Large intestine (tissue), 3 donors: ENCODE measurements around the gene C11orf58. TPM values are rescaled to one million over a fixed set of nuclear protein-coding genes. Genes with fewer than 3 reads are reported as not detected.

ENCODE experiments used
- DNase-seq, 2 donors: peaks; one replicate each; pipeline versions ENCODE4 v3.0.0 to v3.0.0-alpha.2; 2013
- H3K27ac ChIP-seq: one replicate; pipeline ENCODE4 v1.5.1; 2013; ENCODE audit warnings: low read length
- H3K27me3 ChIP-seq: 2 replicates; pipeline ENCODE4 v1.6.1; 2013; ENCODE audit warnings: low read length; ENCODE audit not compliant: control insufficient read depth, insufficient read depth
- H3K36me3 ChIP-seq: 2 replicates; pipeline ENCODE4 v1.6.1; 2013; ENCODE audit warnings: low read length; ENCODE audit not compliant: control insufficient read depth, insufficient read depth
- H3K4me1 ChIP-seq: one replicate; pipeline ENCODE4 v1.6.1; 2013; ENCODE audit warnings: low read length; ENCODE audit not compliant: control insufficient read depth, insufficient read depth
- H3K4me3 ChIP-seq: one replicate; pipeline ENCODE4 v1.5.1; 2013; ENCODE audit warnings: low read length
- H3K9me3 ChIP-seq: one replicate; pipeline ENCODE4 v1.6.1; 2013; ENCODE audit warnings: mild to moderate bottlenecking, low read depth, low read length, moderate library complexity; ENCODE audit not compliant: control insufficient read depth
- WGBS: methylation state at CpG from one replicate; pipeline ENCODE4 v1.1.5; 2013; ENCODE audit warnings: low lambda C conversion rate; ENCODE audit not compliant: insufficient coverage; 5-methylcytosine and 5-hydroxymethylcytosine counted together
- polyA plus RNA-seq: library from polyadenylated mRNA; unstranded; fragments of 120-200 nt; gene quantifications from one replicate; pipeline ENCODE4 v1.2.1, GENCODE V29; 2013

The C11orf58 gene
- polyA plus RNA-seq, 1 donor, result 172 TPM

DNA sequence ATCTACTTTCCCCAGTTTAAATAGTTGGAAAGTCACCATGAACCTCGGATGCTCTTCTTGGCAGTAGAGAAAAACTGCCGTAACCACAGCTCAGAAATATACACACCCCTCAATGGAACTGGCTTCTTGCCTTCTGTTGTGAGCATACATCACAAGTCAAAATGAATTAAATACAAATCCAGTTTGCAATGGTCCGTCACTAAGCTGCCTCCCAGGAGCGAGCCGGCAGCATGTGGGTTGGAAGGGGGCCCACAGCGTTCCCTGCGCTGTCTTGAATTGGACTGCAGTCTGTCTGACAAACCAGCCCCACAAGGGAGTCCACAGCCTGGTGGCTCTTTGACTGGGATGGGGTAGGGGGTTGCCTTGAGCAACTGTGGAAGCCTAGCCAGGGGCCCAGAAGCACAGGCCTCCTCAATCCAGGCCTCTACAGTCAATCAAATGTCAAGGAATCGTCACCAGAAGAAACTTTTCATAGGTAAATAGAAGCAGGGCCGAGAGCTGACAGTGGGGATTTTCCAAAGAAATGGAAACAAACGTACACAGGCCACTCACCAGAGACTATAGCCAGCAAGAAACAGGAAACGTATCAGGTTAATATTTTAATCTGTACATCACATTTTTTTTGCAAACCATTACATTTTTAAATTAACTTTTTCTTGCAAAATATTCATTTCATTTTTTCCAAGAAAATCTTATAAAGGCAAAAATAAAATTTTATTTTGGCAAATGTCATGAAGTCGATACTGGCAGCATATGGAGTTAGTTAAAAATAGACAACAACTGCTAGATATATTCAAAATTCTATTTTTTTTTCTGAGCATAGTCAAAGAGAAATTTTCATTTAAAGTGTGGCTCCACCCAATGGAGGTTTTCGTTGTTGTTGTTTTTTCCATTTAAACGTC lies 38.5 kb downstream of the C11orf58 start:
- Histone ChIP-seq H3K27ac (no peak overlapping the region), H3K9me3 (no peaks in the 10 kb centered on the region), H3K4me1 (peaks cover 5% of the 10 kb centered on the region), H3K36me3 (peaks cover 32% of the 10 kb centered on the region), H3K27me3 (no peaks in the 10 kb centered on the region), H3K4me3 (no peak overlapping the region)
- DNase-seq, result no peak
- WGBS, result 91% methylated on average over 4 of the region's 14 CpGs

DNA sequence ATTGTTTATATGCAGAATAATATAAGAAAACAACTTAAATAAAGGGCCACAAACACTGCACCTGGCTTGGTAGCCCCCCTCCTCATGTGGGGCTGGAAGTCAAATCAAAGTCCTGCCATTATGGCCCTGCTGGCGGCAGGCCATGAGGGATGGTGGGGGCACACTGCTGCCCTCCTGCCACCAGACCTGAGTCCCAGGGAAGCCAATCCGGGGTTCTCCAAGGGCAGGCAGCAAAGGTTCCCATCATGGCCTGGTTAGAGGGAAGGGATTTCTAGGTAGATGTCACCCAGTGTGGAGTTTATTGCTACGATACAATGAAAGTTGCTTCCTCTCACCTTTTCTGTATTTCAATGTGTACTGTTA lies 39.1 kb downstream of the C11orf58 start:
- Histone ChIP-seq H3K4me1 (peaks cover 8% of the 10 kb centered on the region), H3K9me3 (no peaks in the 10 kb centered on the region), H3K36me3 (peaks cover 37% of the 10 kb centered on the region), H3K27ac (no peak overlapping the region), H3K27me3 (no peaks in the 10 kb centered on the region), H3K4me3 (no peak overlapping the region)
- no peak for DNase-seq
- WGBS, result no CpG with 5 or more reads among the region's 3 CpGs

DNA sequence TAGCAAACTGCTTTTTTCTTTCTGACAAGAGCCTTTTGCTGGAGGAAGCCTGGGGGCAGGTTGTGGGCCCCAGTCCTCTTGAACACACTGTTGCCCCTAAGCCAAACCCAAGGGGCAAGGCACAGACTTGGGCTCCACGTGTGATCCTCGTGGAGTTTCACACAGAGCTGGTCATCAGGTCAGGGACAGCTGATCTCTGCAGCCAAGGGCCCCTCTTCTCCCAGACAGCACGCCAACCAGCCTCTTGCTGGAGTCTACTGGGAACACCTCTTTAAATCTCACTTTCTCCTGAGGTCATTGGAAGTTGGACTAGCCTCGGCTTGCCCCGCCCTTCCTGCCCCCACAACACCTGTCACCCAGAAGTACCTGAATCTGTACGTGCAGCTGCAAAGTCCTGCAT lies 39.8 kb downstream of the C11orf58 start:
- Histone ChIP-seq H3K36me3 (peaks cover 43% of the 10 kb centered on the region), H3K27me3 (no peaks in the 10 kb centered on the region)
- no CpG with 5 or more reads among the region's 6 CpGs for WGBS

DNA sequence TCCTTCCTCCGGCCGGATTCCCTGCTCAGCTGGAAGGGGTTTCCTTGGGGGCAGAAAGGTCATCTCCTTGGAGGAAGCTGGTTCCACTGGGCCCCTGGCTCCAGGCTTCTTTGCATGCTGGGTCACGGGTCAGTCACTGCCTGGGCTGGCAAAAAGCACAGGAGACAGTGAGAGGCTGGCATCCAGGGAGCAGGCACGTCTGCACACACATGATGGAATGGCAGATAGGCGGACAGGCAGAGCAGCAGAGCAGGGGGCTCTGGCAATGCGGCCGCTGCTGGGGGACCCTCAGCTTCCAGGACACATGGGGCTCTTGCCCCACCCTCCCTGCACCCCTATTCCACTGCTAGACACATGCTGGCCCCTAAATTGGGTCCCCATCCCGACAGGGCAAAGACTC lies 40.4 kb downstream of the C11orf58 start:
- no peak for DNase-seq
- Histone ChIP-seq H3K27ac (no peak overlapping the region), H3K4me3 (no peak overlapping the region), H3K36me3 (peaks cover 49% of the 10 kb centered on the region), H3K27me3 (no peaks in the 10 kb centered on the region), H3K4me1 (peaks cover 8% of the 10 kb centered on the region), H3K9me3 (no peaks in the 10 kb centered on the region)
- WGBS, result no CpG with 5 or more reads among the region's 8 CpGs

More for the DNA sequence above, 39.8 kb downstream of the C11orf58 start:
- Histone ChIP-seq H3K9me3 (no peaks in the 10 kb centered on the region), H3K27ac (no peak overlapping the region), H3K4me1 (peaks cover 8% of the 10 kb centered on the region), H3K4me3 (no peak overlapping the region)
- no peak for DNase-seq

DNA sequence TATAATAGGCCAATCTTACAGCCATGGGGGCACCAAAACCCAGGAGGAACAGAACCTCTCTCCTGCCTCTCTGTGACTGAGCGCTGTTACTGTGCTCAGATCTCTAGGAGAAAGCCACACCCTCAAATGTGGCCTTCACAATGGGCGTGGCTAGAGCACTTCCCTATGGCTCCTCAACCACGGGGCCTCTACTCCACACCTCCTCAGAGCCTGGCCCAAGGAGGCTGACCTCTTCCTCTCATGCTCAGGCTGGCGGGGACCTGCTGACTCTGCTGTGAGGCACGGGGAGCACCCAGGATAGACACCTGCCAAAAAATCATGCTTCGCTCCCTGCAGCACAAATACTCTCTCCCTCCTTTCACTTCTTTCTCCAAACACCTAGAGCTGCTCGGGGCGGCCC lies 41.0 kb downstream of the C11orf58 start:
- peaks cover 53% of the 10 kb centered on the region for H3K36me3 ChIP-seq
- no peaks in the 10 kb centered on the region for H3K27me3 ChIP-seq
- H3K9me3 ChIP-seq, result no peaks in the 10 kb centered on the region
- no CpG with 5 or more reads among the region's 8 CpGs for WGBS
- peak in 1 of 2 donors; percentile 48 for DNase-seq
- H3K4me3 ChIP-seq, result no peak overlapping the region
- no peak overlapping the region for H3K27ac ChIP-seq
- H3K4me1 ChIP-seq, result peaks cover 8% of the 10 kb centered on the region

DNA sequence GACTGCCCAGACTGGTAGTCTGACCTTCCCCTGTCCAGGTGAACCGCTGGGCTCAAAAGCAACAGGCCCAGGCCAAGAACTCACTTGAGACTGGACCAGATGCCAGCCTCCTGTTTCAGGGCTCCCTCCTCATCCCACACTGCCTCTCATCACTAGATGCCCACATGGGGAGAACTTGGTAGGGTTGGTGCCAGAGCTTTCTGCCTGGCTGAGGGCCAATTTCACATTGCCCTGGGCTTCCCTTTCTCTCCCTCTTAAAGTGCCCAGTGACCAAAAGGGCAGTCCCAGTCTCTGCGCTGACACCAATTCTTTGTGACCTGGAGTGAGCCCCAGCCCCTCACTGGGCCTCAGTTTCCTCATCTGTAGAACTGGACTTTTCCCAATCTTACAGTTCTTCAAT lies 41.7 kb downstream of the C11orf58 start:
- Histone ChIP-seq H3K4me1 (peaks cover 8% of the 10 kb centered on the region), H3K27ac (no peak overlapping the region), H3K36me3 (peaks cover 54% of the 10 kb centered on the region), H3K9me3 (no peaks in the 10 kb centered on the region), H3K27me3 (no peaks in the 10 kb centered on the region), H3K4me3 (no peak overlapping the region)
- DNase-seq, result no peak
- WGBS, result no CpG with 5 or more reads among the region's 2 CpGs

DNA sequence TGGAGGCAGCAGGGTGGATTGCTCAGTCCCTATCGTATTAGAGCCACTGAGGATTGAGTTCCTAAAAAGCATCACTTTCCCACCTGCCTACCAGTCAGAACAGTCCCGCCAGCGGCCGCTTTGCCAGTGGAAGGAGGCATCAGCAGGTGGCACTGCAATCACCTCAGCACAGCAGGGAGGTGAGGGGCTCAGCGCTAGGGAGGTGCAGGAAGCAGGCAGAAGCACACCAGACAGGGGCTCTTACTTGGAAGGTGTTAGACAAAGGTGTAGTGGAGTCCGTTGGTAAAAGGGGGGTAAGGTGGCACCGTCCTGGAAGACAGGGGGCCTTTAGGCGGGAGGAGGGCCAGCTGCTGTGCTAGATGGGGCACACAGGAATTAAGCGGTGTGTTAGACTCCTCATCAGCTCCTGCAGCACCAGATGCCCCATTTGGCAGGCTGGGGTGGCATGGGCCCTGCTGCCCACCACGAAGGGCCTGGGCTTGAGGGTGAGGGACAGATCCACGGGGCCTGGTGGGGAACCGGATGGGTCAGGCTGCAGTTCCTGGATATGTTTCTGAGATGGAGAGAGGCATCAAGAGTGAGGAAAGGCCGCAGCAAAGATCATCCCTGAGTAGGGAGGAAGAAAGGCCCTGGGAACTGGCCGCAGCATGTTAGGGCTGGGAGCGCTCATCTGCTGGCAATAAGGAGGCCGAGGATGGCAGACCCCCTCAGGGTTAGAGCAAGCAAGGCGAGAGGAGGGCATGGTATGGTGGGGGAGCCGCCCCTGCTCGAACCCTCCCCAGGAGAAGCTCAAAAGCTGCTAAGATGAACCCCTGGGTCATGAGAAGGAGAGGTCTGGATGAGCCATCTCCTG lies 42.5 kb downstream of the C11orf58 start:
- DNase-seq, result no peak
- H3K27ac ChIP-seq, result no peak overlapping the region
- H3K36me3 ChIP-seq, result peaks cover 57% of the 10 kb centered on the region
- WGBS, result no CpG with 5 or more reads among the region's 19 CpGs
- no peak overlapping the region for H3K4me3 ChIP-seq
- H3K9me3 ChIP-seq, result no peaks in the 10 kb centered on the region
- peaks cover 12% of the 10 kb centered on the region for H3K4me1 ChIP-seq
- H3K27me3 ChIP-seq, result no peaks in the 10 kb centered on the region

DNA sequence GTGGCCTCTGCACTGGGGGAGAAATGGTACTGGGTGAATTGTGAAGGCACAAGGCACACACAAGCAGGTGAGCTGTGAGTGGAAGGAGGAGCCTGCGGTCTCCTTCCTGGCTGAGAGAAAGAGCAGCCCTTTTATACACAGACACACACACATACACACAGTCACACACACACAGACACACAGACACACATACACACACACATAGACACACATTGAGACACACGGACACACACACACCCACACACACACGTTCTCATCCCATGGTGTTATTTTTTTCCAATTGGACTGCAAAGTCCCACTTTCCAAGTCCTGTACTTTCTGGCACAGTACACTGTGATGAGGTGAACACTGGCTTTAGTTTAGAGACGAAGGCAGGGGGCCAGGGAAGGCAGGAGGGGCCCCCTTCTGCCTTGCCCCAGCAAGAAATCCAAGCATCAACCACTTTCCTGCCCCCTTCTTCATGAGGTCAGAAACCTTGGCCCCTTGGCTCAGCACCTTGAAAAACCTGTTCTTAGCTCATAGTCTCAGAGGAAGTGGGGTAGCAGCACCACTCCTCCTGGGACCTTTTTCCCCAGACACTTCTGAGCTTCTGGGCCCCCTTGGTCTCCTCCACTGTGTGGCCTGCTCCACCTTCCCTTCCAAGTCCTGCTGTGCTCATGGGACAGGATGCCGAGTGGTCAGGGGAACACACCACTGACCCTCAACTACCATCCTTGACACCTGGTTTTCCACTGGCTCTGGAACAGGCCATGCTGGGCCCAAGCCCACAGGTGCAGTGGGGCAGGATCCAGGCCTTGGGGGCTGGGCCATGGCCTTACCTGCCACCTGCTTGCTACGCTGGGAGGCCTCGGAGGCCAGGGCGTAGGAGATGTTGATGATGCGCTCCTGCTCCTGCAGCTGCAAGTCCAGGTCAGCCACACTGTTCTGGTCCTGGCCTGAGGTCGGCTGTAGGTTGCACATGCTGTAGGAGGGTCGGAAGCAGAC lies 43.8 kb downstream of the C11orf58 start:
- H3K4me1 ChIP-seq, result peaks cover 19% of the 10 kb centered on the region
- no peaks in the 10 kb centered on the region for H3K9me3 ChIP-seq
- DNase-seq, result peak in 1 of 2 donors; percentile 49
- no peak overlapping the region for H3K4me3 ChIP-seq
- WGBS, result no CpG with 5 or more reads among the region's 11 CpGs
- H3K36me3 ChIP-seq, result peaks cover 51% of the 10 kb centered on the region
- no peak overlapping the region for H3K27ac ChIP-seq
- H3K27me3 ChIP-seq, result no peaks in the 10 kb centered on the region

DNA sequence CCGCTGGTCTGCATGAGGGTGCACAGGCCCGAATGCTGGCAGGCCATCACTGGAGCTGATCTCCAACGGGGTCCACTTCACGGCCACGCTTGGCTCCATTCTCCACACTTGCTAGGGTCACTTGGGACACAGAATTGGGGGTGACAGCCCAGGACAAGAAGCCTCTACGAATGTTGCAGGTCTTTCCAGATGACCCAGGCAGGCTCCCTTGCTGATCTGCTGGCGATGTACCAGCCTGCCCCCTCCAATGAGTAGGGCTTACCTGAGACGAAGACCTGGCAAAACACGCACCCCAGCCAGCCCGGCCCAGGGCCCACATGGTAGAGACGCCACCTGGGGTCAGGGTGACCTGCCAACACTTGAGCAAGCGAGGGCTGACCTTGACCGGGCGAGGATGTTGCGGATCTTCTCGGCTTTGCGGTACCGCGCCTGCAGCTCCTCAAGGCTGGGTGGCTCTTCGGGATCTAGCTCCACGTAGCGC lies 44.9 kb downstream of the C11orf58 start:
- Histone ChIP-seq H3K27me3 (no peaks in the 10 kb centered on the region), H3K36me3 (peaks cover 48% of the 10 kb centered on the region), H3K27ac (no peak overlapping the region), H3K4me3 (no peak overlapping the region), H3K9me3 (no peaks in the 10 kb centered on the region), H3K4me1 (peaks cover 19% of the 10 kb centered on the region)
- DNase-seq, result no peak
- WGBS, result no CpG with 5 or more reads among the region's 22 CpGs
